ENCODE results near the gene UTP11.

DNA sequence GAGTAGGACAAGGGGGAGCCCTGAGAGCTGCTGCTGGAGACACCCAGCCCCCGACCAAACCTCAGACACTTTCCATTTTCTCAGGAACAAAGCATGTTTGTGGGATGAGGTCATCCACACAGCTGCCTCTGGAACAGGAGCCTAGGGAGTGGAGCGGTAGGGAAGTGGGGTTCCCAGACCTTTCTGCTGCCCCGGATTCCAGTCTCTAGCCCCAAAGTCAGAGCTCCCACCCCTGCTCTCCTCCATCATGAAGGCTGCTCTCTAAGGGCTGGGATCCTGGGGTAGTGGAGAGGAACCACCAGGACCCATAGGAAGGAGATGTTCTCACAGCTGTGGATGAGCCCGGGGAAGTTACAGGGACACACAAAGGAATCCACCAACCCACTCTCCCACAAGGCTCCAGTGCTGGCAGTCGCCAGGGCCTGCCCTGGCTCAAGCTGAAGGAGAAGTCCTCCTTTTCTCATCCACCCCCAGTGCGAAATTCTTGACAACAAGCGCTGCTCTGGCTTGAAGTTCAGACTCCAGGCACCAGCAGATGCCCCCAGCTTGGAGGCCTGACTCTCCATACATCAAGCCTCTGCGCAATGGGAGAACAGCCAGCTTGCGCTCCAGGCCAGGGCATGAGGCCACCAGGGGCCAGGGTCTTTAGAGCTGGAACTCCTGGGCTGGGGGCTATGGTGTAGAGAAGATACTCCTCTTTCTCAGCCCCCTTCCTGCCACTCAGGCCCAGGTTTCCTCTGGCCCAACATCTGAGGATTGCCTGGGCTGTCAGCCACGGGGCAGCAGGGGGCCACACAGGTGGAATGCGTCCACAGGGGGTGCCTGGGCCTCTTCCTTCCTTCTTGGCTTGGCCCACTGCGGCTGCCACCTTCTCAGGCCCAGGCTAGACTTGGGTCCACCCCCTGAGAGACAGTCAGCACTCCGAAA, 11.7 kb upstream of the UTP11 start:
- TF ChIP-seq, protein P1, sequence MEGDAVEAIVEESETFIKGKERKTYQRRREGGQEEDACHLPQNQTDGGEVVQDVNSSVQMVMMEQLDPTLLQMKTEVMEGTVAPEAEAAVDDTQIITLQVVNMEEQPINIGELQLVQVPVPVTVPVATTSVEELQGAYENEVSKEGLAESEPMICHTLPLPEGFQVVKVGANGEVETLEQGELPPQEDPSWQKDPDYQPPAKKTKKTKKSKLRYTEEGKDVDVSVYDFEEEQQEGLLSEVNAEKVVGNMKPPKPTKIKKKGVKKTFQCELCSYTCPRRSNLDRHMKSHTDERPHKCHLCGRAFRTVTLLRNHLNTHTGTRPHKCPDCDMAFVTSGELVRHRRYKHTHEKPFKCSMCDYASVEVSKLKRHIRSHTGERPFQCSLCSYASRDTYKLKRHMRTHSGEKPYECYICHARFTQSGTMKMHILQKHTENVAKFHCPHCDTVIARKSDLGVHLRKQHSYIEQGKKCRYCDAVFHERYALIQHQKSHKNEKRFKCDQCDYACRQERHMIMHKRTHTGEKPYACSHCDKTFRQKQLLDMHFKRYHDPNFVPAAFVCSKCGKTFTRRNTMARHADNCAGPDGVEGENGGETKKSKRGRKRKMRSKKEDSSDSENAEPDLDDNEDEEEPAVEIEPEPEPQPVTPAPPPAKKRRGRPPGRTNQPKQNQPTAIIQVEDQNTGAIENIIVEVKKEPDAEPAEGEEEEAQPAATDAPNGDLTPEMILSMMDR (IDR thresholded peaks at IDR 0.05) = peak in 1 of 3 donors; percentile 15
- TF ChIP-seq POLR2A (IDR thresholded peaks at IDR 0.05) (peak; percentile 14), EP300 (IDR thresholded peaks at IDR 0.05) (no peak)
